A549 (cell line): ENCODE measurements around the gene UNC13B.

ENCODE experiments used
- BHLHE40 ChIP-seq: IDR thresholded peaks from 2 replicates; pipeline ENCODE4 v1.6.1; 2012; ENCODE audit warnings: low read depth, low read length, inconsistent platforms
- CTCF ChIP-seq: fragments of >200 bp; sonication (Bioruptor Twin); formaldehyde crosslinking; IDR thresholded peaks from 3 replicates; pipeline ENCODE4 v1.5.1; 2016
- RFX5 ChIP-seq: fragments of 450-650 bp; IDR thresholded peaks from 2 replicates; pipeline ENCODE4 v1.7.1; 2014; ENCODE audit warnings: antibody characterized with exemption, mild to moderate bottlenecking, moderate library complexity
- SMC3 ChIP-seq: fragments of >200 bp; sonication (Bioruptor Twin); formaldehyde crosslinking; IDR thresholded peaks from 3 replicates; pipeline ENCODE4 v1.6.1; 2018; ENCODE audit warnings: inconsistent platforms

GRCh38 chr9:35404865-35405264 lies 243.1 kb downstream of the UNC13B start:
- TF ChIP-seq BHLHE40: no peak
- TF ChIP-seq RFX5: no peak
- no peak for TF ChIP-seq SMC3
- TF ChIP-seq CTCF: no peak
